ENCODE results near the gene MTHFR.

DNA sequence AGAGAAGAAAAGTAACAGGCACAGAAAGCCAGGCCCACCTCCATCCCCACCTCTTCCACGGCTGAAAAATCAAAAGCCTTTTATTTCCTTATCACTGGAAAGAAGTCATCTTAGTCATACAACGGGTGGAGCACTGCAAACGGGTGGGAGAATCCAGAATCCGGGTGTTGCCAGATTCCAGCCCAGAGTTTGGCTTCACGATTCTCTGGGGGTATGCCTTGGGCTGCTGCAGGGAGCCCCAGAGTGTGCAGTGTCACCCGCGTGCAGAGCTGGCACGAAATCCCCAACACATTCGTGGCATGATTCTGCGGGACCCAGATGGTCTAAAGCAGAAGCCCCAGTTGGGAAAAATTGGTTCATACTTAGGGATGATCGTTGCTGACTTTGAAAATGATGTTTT is 44.4 kb upstream of the MTHFR start:
- no peak for TF ChIP-seq POLR2A (IDR thresholded peaks at IDR 0.05)
- TF ChIP-seq, protein P1, sequence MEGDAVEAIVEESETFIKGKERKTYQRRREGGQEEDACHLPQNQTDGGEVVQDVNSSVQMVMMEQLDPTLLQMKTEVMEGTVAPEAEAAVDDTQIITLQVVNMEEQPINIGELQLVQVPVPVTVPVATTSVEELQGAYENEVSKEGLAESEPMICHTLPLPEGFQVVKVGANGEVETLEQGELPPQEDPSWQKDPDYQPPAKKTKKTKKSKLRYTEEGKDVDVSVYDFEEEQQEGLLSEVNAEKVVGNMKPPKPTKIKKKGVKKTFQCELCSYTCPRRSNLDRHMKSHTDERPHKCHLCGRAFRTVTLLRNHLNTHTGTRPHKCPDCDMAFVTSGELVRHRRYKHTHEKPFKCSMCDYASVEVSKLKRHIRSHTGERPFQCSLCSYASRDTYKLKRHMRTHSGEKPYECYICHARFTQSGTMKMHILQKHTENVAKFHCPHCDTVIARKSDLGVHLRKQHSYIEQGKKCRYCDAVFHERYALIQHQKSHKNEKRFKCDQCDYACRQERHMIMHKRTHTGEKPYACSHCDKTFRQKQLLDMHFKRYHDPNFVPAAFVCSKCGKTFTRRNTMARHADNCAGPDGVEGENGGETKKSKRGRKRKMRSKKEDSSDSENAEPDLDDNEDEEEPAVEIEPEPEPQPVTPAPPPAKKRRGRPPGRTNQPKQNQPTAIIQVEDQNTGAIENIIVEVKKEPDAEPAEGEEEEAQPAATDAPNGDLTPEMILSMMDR (IDR thresholded peaks at IDR 0.05) = no peak

All from upper lobe of left lung (tissue), 4 donors.